HG02610 (cell line): ENCODE data around the gene CSNK1E.

Experiments
- ATAC-seq: cut with Tn5 transposase; IDR thresholded peaks from one replicate; pipeline ENCODE4 v1.9.1; 2021; ENCODE audit warnings: mild to moderate bottlenecking, moderate library complexity; ENCODE audit not compliant: unreplicated experiment

The CSNK1E gene

DNA sequence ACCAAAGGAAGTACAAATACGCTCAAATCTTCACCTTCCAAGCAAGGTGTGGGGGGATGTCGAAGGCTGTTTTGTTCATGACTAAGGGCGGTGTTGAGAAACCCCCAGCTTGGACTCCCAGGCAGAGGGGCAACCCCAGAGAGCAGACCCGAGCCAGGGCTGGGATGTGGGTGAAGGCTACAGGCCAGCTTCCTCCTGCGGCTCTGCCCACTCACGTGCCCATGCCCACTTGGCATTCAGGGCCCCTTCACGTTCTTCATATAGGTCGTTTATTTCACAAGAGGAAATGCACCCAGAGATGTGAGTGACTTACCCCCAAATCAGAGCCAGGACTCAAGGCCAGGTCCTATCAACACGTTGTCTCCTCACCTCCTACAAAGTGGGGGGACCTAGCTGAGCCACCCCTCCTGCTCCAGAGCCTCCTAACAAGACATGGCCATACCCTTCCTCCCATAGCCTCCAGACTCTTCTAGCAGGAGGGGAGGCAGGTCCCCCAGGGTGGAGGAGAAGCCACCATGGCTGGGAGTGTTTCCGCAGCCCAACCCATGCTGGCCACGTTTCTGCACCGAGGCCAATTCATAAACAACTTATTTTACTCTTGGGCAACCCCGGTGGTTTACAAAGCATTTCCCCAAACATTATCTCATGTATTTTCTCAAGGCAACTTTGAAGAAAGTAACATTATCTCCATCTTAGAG lies 66.4 kb downstream of the CSNK1E start:
- no peak for ATAC-seq

GRCh38 chr22:38249803-38250642 lies 67.2 kb downstream of the CSNK1E start:
- ATAC-seq = no peak

GRCh38 chr22:38249301-38249700 lies 67.9 kb downstream of the CSNK1E start:
- ATAC-seq = no peak

- ATAC-seq = no peak
These were observed 69.0 kb downstream of the CSNK1E start for GRCh38 chr22:38248280-38248679.

DNA sequence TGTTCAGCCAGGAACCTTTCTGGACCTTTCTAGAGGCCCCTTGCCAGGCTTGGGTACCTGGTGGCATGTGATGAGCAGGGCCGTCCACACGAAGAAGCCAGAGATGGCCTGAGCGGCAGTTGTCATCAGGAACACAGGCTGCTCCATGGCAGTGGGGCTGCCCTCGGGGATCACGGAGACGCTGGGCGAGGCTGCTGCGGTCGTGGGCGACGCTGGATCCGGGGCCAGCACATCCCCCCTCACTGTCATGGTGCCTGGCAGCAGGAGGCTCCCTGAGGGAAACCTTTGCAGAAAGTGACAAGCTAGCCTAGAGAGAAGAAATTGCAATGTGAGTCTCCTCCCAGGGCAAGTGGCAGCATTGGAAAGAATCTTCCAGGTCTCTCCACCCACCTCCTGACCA lies 69.5 kb downstream of the CSNK1E start:
- ATAC-seq = no peak

DNA sequence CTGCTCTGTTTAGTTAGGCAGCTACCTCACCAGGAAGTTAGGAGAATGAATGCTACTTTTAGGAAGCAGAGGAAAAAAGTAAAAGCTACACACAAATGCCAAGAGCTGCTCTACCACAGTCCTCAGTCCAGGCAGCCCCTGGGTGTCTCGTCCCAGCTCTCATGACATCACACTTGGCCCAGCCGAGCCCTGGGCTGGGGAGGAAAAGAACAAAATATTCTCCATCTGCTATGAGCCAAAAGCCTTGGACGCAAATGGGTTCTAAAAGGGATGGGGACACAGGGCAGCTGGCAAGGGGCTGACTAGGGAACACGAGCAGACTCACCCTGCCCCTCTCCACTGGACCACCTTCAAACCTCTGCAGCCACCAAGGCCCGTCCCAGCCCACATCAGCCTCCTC lies 70.5 kb downstream of the CSNK1E start:
- ATAC-seq = no peak

GRCh38 chr22:38246046-38246658 lies 71.1 kb downstream of the CSNK1E start:
- no peak for ATAC-seq

DNA sequence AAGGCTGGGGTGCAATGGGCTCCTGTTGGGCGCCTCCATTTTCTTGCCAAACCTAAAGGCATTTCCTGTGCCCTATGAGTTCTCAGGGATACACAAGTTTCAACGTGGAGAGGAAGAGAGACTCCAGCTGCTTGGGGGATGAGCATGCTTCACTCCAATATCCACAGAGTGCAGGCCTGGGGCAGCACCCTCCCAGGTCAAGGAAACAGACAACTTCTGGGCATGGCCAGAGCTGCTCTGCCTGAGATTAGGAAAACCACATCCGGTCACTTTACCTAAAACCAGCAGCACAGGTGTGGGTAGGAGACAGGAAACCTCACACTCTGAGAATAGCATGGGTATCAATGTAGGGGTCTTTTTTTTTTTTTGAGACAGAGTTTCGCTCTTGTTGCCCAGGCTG lies 73.1 kb downstream of the CSNK1E start:
- ATAC-seq = no peak

DNA sequence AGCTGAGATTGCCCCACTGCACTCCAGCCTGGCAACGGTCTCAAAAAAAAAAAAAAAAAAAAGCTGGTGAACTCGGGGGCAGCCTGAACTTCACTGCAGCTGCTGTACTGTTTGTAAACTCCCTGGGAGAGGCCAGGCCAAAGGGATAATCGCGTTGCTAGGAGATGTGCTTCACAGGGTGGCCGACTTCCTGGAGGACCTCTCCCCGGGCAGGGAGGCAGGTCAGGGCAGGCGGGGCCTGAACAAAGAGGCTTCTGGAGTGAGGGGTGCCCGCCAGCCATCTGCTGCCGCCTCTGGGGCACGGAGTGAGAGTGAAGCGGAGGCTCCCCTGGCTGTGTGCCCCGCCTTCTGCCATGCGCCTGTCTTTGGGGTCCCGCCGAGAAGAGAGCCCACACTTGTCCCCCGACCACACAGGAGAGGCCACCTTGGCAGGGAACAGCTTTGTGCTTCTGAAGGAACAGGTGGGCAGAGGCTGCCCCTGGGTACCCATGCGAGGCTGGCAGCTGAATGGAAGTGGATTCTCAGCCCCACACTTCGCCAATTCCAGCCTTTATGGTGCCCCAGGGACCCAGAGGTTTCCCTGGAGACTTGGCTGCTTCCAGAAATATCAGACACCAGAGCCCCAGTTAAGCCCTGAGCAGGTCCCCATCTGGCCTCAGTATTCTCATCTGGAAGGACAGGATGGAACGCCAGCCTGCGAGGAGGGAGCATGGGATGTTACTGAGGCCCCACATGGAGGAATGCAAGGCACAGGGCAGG lies 74.0 kb downstream of the CSNK1E start:
- no peak for ATAC-seq

- no peak for ATAC-seq
These were observed 76.4 kb downstream of the CSNK1E start for GRCh38 chr22:38240734-38241252.
